Activated CD4-positive, alpha-beta T cell treated with anti-CD3 and anti-CD28 coated beads for 4 hours (primary cell): ENCODE data around the gene LGALS4.
"Not testable (repeated sequence)": the region's sequence is repeated elsewhere in the genome, so short reads cannot be mapped to it uniquely, and the experiment has no call there.

Experiments
- DNase-seq, 2 donors: peaks; one replicate each; pipeline ENCODE4 v3.0.0-alpha.2; 2020

Gene LGALS4

GRCh38 chr19:38812841-38813320 is at the start of gene LGALS4:
LGALS4 (minus strand) TSS chr19:38812945; CDS start chr19:38812886, 59 bp downstream.
- DNase-seq = no peak

- DNase-seq = no peak
Observed at GRCh38 chr19:38861368-38861767, 48.6 kb upstream of the LGALS4 start.

- not testable (repeated sequence) for DNase-seq
Observed at GRCh38 chr19:38859631-38860204, 47.0 kb upstream of the LGALS4 start.

- no peak for DNase-seq
Observed at GRCh38 chr19:38856813-38857212, 44.1 kb upstream of the LGALS4 start.

- not testable (repeated sequence) for DNase-seq
Observed at GRCh38 chr19:38855751-38856150, 43.0 kb upstream of the LGALS4 start.

- not testable (repeated sequence) for DNase-seq
Observed at GRCh38 chr19:38854961-38855360, 42.2 kb upstream of the LGALS4 start.

GRCh38 chr19:38853214-38853613 is 40.5 kb upstream of the LGALS4 start:
- DNase-seq = no peak

- peak; percentile 58 to 60 for DNase-seq
Observed at GRCh38 chr19:38852231-38853044, 39.7 kb upstream of the LGALS4 start.

GRCh38 chr19:38851622-38852230 is 39.0 kb upstream of the LGALS4 start:
- peak; percentile 91 to 93 for DNase-seq

- peak; percentile 41 to 46 for DNase-seq
Observed at GRCh38 chr19:38850976-38851621, 38.4 kb upstream of the LGALS4 start.

GRCh38 chr19:38850436-38850975 is 37.8 kb upstream of the LGALS4 start:
- DNase-seq = peak; percentile 98 to 99

- peak; percentile 99 to 100 for DNase-seq
Observed at GRCh38 chr19:38849860-38850435, 37.2 kb upstream of the LGALS4 start, which contains the start of gene HNRNPL. HNRNPL (minus strand) TSS chr19:38849986; CDS start chr19:38849966, 20 bp downstream.

GRCh38 chr19:38849147-38849859 is 36.6 kb upstream of the LGALS4 start:
- peak; percentile 98 to 99 for DNase-seq

- DNase-seq = peak in 1 of 2 donors; percentile 18
Observed at GRCh38 chr19:38848299-38849146, 35.8 kb upstream of the LGALS4 start.

- no peak for DNase-seq
Observed at GRCh38 chr19:38846097-38846496, 33.4 kb upstream of the LGALS4 start.

GRCh38 chr19:38845374-38846024 is 32.8 kb upstream of the LGALS4 start:
- no peak for DNase-seq

- DNase-seq = no peak
Observed at GRCh38 chr19:38844093-38844686, 31.4 kb upstream of the LGALS4 start.

- DNase-seq = no peak
Observed at GRCh38 chr19:38843175-38843758, 30.5 kb upstream of the LGALS4 start.

- DNase-seq = peak; percentile 52 to 57
Observed at GRCh38 chr19:38842439-38843174, 29.9 kb upstream of the LGALS4 start.
